DOHH2 (cell line): ENCODE measurements around the gene ARFIP2.
A peak's percentile ranks its signal among the peaks of the same experiment; 100 is the strongest.

Source experiments
- H3F3A ChIP-seq: fragments of 200-600 bp; sonication (generic), shearing (Covaris generic); 2 replicates; pipeline ENCODE4 v1.6.0; 2016; ENCODE audit warnings: antibody characterized with exemption, mild to moderate bottlenecking; ENCODE audit not compliant: control insufficient read depth, insufficient read depth
- H3K27ac ChIP-seq: fragments of 200-600 bp; sonication (generic); 2 replicates; pipeline ENCODE4 v1.5.1; 2014; ENCODE audit warnings: low read depth, mild to moderate bottlenecking, low read length, moderate library complexity
- H3K27me3 ChIP-seq: fragments of 200-600 bp; sonication (generic); 2 replicates; pipeline ENCODE4 v1.6.1; 2014; ENCODE audit warnings: mild to moderate bottlenecking, low read length, mixed read lengths; ENCODE audit not compliant: control insufficient read depth
- H3K36me3 ChIP-seq: fragments of 200-600 bp; sonication (generic); 2 replicates; pipeline ENCODE4 v1.6.1; 2014; ENCODE audit warnings: mild to moderate bottlenecking, low read length, moderate library complexity, mixed read lengths; ENCODE audit not compliant: control insufficient read depth
- H3K4me1 ChIP-seq: fragments of 200-600 bp; sonication (generic); 2 replicates; pipeline ENCODE4 v1.6.1; 2014; ENCODE audit warnings: mild to moderate bottlenecking, low read length, mixed read lengths; ENCODE audit not compliant: control insufficient read depth
- H3K4me2 ChIP-seq: fragments of 200-600 bp; sonication (generic); 2 replicates; pipeline ENCODE4 v1.6.0; 2014; ENCODE audit warnings: mild to moderate bottlenecking, low read length, moderate library complexity
- H3K4me3 ChIP-seq: fragments of 200-600 bp; sonication (generic); 2 replicates; pipeline ENCODE4 v1.5.1; 2014; ENCODE audit warnings: mild to moderate bottlenecking, low read length, mixed read lengths
- H3K79me2 ChIP-seq: fragments of 200-600 bp; sonication (generic); 2 replicates; pipeline ENCODE4 v1.6.1; 2014; ENCODE audit warnings: mild to moderate bottlenecking, low read length, mixed read lengths; ENCODE audit not compliant: control insufficient read depth
- H3K9me2 ChIP-seq: fragments of 200-600 bp; sonication (generic); replicated peaks from 2 replicates; pipeline ENCODE4 v1.6.1; 2014; ENCODE audit warnings: mild to moderate bottlenecking, low read length, mixed read lengths; ENCODE audit not compliant: control insufficient read depth
- H3K9me3 ChIP-seq: fragments of 200-600 bp; sonication (generic); 2 replicates; pipeline ENCODE4 v1.6.1; 2014; ENCODE audit warnings: antibody characterized with exemption, low read length, mixed read lengths; ENCODE audit not compliant: control insufficient read depth, insufficient read depth
- H4K20me1 ChIP-seq: fragments of 200-600 bp; sonication (generic); 2 replicates; pipeline ENCODE4 v1.6.0; 2014; ENCODE audit warnings: low read depth, mild to moderate bottlenecking, antibody characterized with exemption, low read length, moderate library complexity; ENCODE audit not compliant: control insufficient read depth, insufficient read depth
- EZH2phosphoT487 ChIP-seq: fragments of 200-600 bp; sonication (generic); IDR thresholded peaks from 2 replicates; pipeline ENCODE4 v1.6.1; 2017; ENCODE audit warnings: borderline replicate concordance, mild to moderate bottlenecking, antibody characterized with exemption, low read length, moderate library complexity, mixed read lengths
- TF ChIP-seq, protein P1 (sequence below): fragments of 200-600 bp; sonication (generic); IDR thresholded peaks from one replicate; pipeline ENCODE4 v1.5.1; 2014; ENCODE audit warnings: antibody characterized with exemption, mild to moderate bottlenecking, low read depth, low read length; ENCODE audit not compliant: poor library complexity, severe bottlenecking

Gene ARFIP2

GRCh38 chr11:6474806-6475500 lies 6.2 kb downstream of the ARFIP2 start:
- Histone ChIP-seq H3K36me3 (peaks cover 29% of the 10 kb centered on the region), H3K27me3 (no peaks in the 10 kb centered on the region; the same call in 1 of the 2 replicates), H3F3A (peaks cover 15% of the 10 kb centered on the region), H3K4me2 (no peak overlapping the region), H3K79me2 (peaks cover 12% of the 10 kb centered on the region), H4K20me1 (no peaks in the 10 kb centered on the region), H3K27ac (no peak overlapping the region), H3K4me1 (peaks cover 17% of the 10 kb centered on the region), H3K9me3 (no peaks in the 10 kb centered on the region), H3K4me3 (no peak overlapping the region), H3K9me2 (no peaks in the 10 kb centered on the region)
- TF ChIP-seq EZH2phosphoT487 = no peak
- TF ChIP-seq, protein P1, sequence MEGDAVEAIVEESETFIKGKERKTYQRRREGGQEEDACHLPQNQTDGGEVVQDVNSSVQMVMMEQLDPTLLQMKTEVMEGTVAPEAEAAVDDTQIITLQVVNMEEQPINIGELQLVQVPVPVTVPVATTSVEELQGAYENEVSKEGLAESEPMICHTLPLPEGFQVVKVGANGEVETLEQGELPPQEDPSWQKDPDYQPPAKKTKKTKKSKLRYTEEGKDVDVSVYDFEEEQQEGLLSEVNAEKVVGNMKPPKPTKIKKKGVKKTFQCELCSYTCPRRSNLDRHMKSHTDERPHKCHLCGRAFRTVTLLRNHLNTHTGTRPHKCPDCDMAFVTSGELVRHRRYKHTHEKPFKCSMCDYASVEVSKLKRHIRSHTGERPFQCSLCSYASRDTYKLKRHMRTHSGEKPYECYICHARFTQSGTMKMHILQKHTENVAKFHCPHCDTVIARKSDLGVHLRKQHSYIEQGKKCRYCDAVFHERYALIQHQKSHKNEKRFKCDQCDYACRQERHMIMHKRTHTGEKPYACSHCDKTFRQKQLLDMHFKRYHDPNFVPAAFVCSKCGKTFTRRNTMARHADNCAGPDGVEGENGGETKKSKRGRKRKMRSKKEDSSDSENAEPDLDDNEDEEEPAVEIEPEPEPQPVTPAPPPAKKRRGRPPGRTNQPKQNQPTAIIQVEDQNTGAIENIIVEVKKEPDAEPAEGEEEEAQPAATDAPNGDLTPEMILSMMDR = no peak

- peak overlapping the region; percentile 97 for H3K4me2 ChIP-seq
- TF ChIP-seq EZH2phosphoT487 = no peak
- TF ChIP-seq, protein P1 = no peak
- peaks cover 26% of the 10 kb centered on the region for H3K36me3 ChIP-seq
- no peaks in the 10 kb centered on the region for H4K20me1 ChIP-seq
- H3K27ac ChIP-seq = no peak overlapping the region
- H3K4me3 ChIP-seq = peak overlapping the region; percentile 61
- peaks cover 7% of the 10 kb centered on the region for H3K79me2 ChIP-seq
- peaks cover 15% of the 10 kb centered on the region for H3F3A ChIP-seq
- H3K27me3 ChIP-seq = no peaks in the 10 kb centered on the region; the same call in 1 of the 2 replicates
- H3K9me2 ChIP-seq = no peaks in the 10 kb centered on the region
- no peaks in the 10 kb centered on the region for H3K9me3 ChIP-seq
- peaks cover 17% of the 10 kb centered on the region for H3K4me1 ChIP-seq
These were observed 6.7 kb downstream of the ARFIP2 start for GRCh38 chr11:6474413-6474792.

GRCh38 chr11:6473451-6474412 lies 7.4 kb downstream of the ARFIP2 start, which contains the start of gene TRIM3:
TRIM3 (minus strand) TSS chr11:6473941; CDS start chr11:6465695, 8,246 bp downstream.
- H3F3A ChIP-seq = peaks cover 15% of the 10 kb centered on the region
- peaks cover 19% of the 10 kb centered on the region for H3K36me3 ChIP-seq
- no peaks in the 10 kb centered on the region for H3K9me2 ChIP-seq
- no peak within 1 kb of the TSS for H3K27ac ChIP-seq
- TF ChIP-seq, protein P1 = no peak
- peaks cover 23% of the 10 kb centered on the region for H3K4me1 ChIP-seq
- peak within 1 kb of the TSS; percentile 88 for H3K4me3 ChIP-seq
- no peaks in the 10 kb centered on the region for H4K20me1 ChIP-seq
- no peaks in the 10 kb centered on the region for H3K9me3 ChIP-seq
- H3K27me3 ChIP-seq = no peaks in the 10 kb centered on the region; the same call in 1 of the 2 replicates
- H3K4me2 ChIP-seq = peak within 1 kb of the TSS; percentile 97
- H3K79me2 ChIP-seq = peaks cover 2% of the 10 kb centered on the region; the same call in 1 of the 2 replicates
